Amniotic epithelial cell (primary cell): ENCODE measurements around the gene SBSN.
A peak's percentile ranks its signal among the peaks of the same experiment; 100 is the strongest.
"Not testable (repeated sequence)": the region's sequence is repeated elsewhere in the genome, so short reads cannot be mapped to it uniquely, and the experiment has no call there.

Source experiments
- DNase-seq: peaks from one replicate; pipeline ENCODE4 v3.0.0-alpha.2; 2010; ENCODE audit warnings: low read depth

SBSN gene

GRCh38 chr19:35508129-35508528, 20.0 kb downstream of the SBSN start:
- DNase-seq: no peak

- DNase-seq: no peak
Observed at GRCh38 chr19:35507561-35507960, 20.6 kb downstream of the SBSN start.

- no peak for DNase-seq
Observed at GRCh38 chr19:35506011-35506410, 22.1 kb downstream of the SBSN start.

- no peak for DNase-seq
Observed at GRCh38 chr19:35502751-35503150, 25.4 kb downstream of the SBSN start.

- peak; percentile 68 for DNase-seq
Observed at GRCh38 chr19:35501684-35502083, 26.4 kb downstream of the SBSN start.

- no peak for DNase-seq
Observed at GRCh38 chr19:35500611-35501010, 27.5 kb downstream of the SBSN start.

GRCh38 chr19:35498984-35499527, 29.1 kb downstream of the SBSN start:
- DNase-seq: no peak

- DNase-seq: no peak
Observed at GRCh38 chr19:35498220-35498619, 29.9 kb downstream of the SBSN start.

- no peak for DNase-seq
Observed at GRCh38 chr19:35497406-35497805, 30.7 kb downstream of the SBSN start.

- DNase-seq: peak; percentile 55
Observed at GRCh38 chr19:35495107-35496064, 32.7 kb downstream of the SBSN start.

GRCh38 chr19:35493971-35494370, 34.1 kb downstream of the SBSN start:
- no peak for DNase-seq

GRCh38 chr19:35491836-35492360, 36.2 kb downstream of the SBSN start:
- DNase-seq: no peak

- DNase-seq: no peak
Observed at GRCh38 chr19:35490364-35490763, 37.7 kb downstream of the SBSN start, which contains the start of gene KRTDAP. Gene KRTDAP, minus strand, starts transcription at chr19:35490464. Its CDS starts 22 bp downstream, at chr19:35490442.

- no peak for DNase-seq
Observed at GRCh38 chr19:35488677-35489076, 39.4 kb downstream of the SBSN start.

- no peak for DNase-seq
Observed at GRCh38 chr19:35487656-35488182, 40.4 kb downstream of the SBSN start.

- DNase-seq: no peak
Observed at GRCh38 chr19:35486268-35486708, 41.8 kb downstream of the SBSN start.

GRCh38 chr19:35484252-35485036, 43.7 kb downstream of the SBSN start:
- DNase-seq: no peak

- no peak for DNase-seq
Observed at GRCh38 chr19:35483089-35483488, 45.0 kb downstream of the SBSN start.

GRCh38 chr19:35478794-35479677, 49.1 kb downstream of the SBSN start:
- DNase-seq: no peak

GRCh38 chr19:35476149-35476548, 52.0 kb downstream of the SBSN start:
- no peak for DNase-seq

GRCh38 chr19:35474594-35474993, 53.5 kb downstream of the SBSN start:
- DNase-seq: not testable (repeated sequence)
